GM18873 (cell line): Measurements from ENCODE around the gene GAS2L1.

ENCODE experiments used
- ATAC-seq: cut with Tn5 transposase; IDR thresholded peaks from one replicate; pipeline ENCODE4 v1.9.1; 2021; ENCODE audit warnings: mild to moderate bottlenecking, moderate library complexity, moderate number of reproducible peaks; ENCODE audit not compliant: unreplicated experiment, low FRiP score

Gene GAS2L1

GRCh38 chr22:29272624-29273023, 33.8 kb upstream of the GAS2L1 start:
- no peak for ATAC-seq

DNA sequence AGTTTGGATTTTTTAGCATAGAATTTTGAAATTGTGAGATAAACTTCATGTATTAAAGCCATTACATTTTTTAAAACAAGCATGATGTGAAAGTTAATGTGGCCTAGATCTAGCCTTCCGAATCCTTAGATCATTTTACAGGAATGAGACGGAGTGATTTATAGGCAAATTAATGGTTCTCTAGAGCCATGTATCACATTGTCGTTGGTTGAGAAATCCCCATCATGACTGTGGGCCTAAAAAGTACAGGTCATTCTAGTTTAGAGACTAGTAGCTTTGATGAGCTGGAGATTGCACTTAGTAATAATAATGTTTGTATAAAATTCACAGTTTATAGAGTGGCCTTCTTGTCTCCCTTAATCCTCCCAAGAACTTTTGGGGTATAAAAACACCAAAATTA, 31.3 kb upstream of the GAS2L1 start:
- no peak for ATAC-seq

- no peak for ATAC-seq
Observed at GRCh38 chr22:29275819-29276565, 30.5 kb upstream of the GAS2L1 start.

DNA sequence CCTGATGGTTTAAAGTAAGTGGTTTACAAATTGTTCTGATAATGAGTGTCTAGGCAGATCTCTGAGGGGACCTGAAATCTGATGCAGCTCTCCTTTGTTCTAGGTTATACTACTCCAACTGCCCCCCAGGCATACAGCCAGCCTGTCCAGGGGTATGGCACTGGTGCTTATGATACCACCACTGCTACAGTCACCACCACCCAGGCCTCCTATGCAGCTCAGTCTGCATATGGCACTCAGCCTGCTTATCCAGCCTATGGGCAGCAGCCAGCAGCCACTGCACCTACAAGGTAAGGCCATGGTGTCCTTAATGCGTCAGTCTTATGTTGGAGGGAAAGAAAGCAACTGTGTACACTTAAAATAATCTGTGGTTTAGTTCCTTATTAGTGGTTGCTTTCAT, 28.5 kb upstream of the GAS2L1 start:
- ATAC-seq, result no peak

DNA sequence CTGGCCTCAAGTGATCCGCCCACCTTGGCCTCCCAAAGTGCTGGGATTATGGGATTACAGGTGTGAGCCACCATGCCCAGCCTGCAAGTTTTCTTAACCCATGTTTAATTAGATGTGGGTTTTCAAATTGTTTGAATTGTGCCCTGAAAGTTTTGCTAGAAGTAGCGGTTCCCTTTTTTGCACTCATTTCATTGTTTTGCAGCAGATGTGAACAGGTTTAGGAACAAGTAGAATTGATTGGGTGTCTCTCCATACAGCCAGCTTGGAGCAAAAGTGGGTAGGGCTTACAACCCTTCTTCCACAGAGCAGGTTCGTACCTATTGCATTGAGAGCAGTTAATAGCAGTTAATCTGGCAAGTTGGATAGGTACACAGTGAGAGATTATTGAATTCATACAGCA, 22.3 kb upstream of the GAS2L1 start:
- no peak for ATAC-seq

DNA sequence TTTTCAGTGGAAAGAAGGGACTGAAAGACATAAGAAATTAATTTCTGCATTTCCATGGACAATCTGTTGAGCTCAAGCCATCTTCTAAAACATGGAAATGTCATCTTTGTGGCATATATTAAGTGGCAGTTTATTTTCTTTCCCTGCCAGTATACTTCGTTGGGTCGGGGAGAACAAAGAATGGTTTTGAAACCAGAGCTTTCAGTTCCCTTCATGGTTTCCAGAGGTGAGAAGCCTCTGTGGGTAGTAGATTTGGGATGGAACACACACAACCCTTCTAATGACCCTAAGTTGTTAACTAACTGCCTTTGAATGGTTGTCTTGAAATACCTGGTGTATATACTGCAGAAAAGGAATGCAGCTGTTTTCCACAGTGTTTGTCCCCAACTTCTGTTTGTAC, 17.6 kb upstream of the GAS2L1 start:
- no peak for ATAC-seq

GRCh38 chr22:29290061-29290460, 16.4 kb upstream of the GAS2L1 start:
- ATAC-seq, result no peak

DNA sequence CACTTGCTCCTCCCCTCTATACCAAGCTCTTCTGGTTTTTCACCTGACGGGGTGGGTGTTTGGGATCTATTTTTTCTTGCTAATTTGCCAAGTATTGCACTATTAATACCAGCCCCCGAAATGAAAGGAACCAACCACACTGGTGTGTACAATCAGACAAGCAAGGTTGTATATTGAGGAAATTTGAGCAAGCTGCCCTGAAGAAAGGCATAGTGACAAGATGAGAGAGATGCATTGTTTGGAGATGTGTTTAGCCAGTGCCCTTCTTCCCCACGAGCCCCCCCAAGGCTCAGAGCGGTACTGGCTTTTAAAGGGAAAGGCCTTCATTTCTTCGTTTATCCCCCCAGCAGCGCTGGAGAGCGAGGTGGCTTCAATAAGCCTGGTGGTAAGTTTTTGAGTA, 15.2 kb upstream of the GAS2L1 start:
- ATAC-seq, result no peak

DNA sequence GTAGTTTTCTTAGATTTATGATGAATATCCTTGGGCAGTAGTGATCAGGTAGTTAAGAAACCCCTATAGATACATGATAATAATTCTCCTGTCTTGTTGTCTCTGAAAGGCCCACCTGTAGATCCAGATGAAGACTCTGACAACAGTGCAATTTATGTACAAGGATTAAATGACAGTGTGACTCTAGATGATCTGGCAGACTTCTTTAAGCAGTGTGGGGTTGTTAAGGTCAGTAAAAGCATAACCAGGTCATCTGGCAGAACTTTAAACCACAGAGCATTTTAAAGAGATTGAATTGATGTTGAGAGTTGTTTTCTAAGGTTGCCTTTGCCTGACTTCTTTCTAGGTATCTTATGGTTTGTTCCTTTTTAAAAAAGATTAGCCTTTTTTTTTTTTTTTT, 14.1 kb upstream of the GAS2L1 start:
- no peak for ATAC-seq

- ATAC-seq, result no peak
Observed at GRCh38 chr22:29298641-29299040, 7.8 kb upstream of the GAS2L1 start.

DNA sequence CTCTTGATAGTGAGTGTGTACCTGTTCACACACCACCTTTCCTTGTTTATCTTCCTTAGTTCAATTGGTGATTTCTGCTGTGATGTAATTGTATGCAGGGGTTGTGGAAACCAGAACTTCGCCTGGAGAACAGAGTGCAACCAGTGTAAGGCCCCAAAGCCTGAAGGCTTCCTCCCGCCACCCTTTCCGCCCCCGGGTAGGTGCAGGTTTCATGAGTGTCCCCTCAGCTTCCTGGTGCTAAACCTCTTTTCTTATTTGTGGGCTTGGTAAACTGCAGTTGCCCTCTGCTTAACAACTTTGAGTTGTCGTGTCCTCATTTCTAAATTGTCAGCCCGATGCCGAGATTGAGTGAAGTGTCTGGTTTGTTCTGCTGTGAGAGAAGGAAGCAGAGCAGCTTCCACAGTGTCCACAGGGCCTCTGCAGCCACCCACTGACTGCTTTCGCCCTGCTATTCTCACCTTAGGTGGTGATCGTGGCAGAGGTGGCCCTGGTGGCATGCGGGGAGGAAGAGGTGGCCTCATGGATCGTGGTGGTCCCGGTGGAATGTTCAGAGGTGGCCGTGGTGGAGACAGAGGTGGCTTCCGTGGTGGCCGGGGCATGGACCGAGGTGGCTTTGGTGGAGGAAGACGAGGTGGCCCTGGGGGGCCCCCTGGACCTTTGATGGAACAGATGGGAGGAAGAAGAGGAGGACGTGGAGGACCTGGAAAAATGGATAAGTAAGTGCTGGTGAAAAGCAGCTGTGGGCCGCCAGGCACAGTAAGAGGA, 7.1 kb upstream of the GAS2L1 start:
- ATAC-seq, result no peak

GRCh38 chr22:29300467-29300806, 6.0 kb upstream of the GAS2L1 start:
- no peak for ATAC-seq

- no peak for ATAC-seq
Observed at GRCh38 chr22:29300807-29301601, 5.4 kb upstream of the GAS2L1 start.

DNA sequence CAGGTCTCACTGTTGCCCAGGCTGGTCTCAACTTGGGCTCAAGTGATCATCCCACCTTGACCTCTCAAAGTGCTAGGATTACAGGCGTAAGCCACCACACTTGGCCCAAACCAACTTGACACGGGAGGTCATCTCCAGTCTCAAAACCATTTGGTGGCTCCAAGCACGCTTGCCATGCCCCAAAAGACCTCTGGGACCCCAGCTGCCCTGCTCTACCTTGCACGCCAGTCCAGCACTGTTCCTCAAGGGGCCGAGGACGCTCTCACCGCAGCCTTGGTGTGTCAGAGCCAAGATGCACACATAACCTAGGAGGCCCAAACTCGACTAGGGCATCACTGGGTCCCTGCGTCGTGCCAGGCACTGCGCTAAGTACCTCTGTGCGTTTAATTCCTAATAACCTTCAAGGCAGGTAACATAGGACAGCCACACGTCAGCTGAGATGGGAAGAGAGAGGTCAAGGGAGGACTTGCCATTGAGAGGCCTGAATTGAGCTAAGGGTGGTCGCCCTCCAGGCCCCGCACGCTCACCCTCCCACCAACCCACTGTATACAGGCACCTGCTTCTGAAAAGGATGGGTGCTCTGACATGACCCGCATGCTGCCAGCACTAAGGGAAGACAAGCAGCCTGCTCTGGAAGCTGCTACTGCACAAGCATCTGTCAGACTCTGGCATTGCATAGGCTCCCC, 4.6 kb upstream of the GAS2L1 start:
- no peak for ATAC-seq

- no peak for ATAC-seq
Observed at GRCh38 chr22:29302402-29302680, 4.1 kb upstream of the GAS2L1 start.

- ATAC-seq, result no peak
Observed at GRCh38 chr22:29302681-29303465, 3.6 kb upstream of the GAS2L1 start.

DNA sequence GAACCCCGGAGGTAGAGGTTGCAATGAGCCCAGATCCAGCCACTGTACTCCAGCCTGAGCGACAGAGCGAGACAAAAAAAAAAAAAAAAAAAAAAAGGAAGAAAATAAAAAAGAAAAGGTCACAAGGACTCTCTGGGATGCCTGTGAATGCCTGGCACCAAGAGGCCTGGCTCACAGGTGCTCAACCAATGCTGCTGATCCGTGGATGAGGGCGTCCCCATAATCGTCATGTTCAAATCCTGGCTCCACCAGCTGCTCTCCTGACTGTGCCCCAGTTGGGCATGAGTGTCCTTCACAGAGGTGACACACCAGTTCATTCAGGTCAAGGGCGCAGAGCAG, 645 bp upstream of the GAS2L1 start:
- no peak for ATAC-seq

DNA sequence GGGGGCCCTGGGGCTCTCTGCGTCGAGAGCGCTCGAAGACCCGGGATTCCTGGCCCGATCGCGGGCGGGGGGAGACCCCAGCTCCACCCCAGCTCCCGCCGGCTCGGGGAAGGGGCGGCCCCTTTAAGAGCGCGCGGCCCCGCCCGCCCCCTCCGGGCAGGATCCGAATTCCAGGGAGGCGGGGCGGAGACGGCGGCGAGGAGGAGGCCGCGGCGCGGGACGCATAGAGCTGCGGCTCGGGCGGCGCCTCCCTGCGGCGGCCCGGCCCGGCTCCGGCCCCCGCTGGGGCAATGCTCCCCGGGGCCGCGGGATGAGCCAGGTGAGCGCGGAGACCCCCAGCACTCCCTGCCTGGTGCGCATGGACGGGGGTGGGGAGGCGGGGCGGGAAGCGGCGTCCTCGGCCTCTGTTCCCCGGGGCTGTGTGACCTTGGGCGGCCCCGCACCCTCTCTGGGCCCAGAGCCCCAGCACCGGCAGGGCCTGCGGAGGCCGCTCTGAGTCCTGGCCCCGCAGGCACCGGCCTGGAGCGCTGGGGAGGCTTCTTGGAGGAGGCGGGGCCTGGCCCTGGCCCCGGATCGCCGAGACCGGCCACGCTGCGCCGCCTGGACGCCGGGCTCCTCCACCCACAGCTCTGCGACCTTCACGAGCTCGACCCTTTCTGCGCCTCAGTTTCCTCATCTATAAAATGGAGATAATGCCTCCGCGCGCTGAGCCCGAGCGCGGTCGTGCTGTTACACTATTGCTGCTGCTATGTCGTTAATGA, 565 bp downstream of the GAS2L1 start:
- ATAC-seq, result no peak

GRCh38 chr22:29307596-29308147, 1.2 kb downstream of the GAS2L1 start:
- no peak for ATAC-seq
